RWPE1 (cell line): ENCODE results near the gene PMS2.
"Not testable (repeated sequence)": the region's sequence is repeated elsewhere in the genome, so short reads cannot be mapped to it uniquely, and the experiment has no call there.

Experiments
- CTCF ChIA-PET: fragments of 350-600 bp; sonication (Branson Sonifier 250); formaldehyde crosslinking; extraction: SDS; loops from one replicate; lab custom pipeline; 2021; lab: Yijun Ruan, JAX
- POLR2A ChIA-PET: fragments of 400-600 bp; formaldehyde crosslinking; extraction: SDS; loops from one replicate; lab custom pipeline; 2020; ENCODE audit warnings: antibody characterized with exemption; ENCODE audit not compliant: low non-redundant PET; lab: Yijun Ruan, JAX
- DNase-seq: peaks from one replicate; pipeline ENCODE4 v3.0.0; 2012; ENCODE audit warnings: low spot score
- H3K27ac ChIP-seq: fragments of 450-650 bp; 2 replicates; pipeline ENCODE4 v1.5.1; 2017
- CTCF ChIP-seq: fragments of 450-650 bp; conservative IDR thresholded peaks from 2 replicates; pipeline ENCODE4 v1.5.1; 2017; ENCODE audit warnings: low read depth, mild to moderate bottlenecking

Gene PMS2

GRCh38 chr7:6020371-6021286, 11.8 kb upstream of the PMS2 start:
- peak overlapping the region; percentile 99 for H3K27ac ChIP-seq
- TF ChIP-seq CTCF: no peak
- ChIA-PET POLR2A (no interaction called here), CTCF (no interaction called here)
- DNase-seq: no peak

DNA sequence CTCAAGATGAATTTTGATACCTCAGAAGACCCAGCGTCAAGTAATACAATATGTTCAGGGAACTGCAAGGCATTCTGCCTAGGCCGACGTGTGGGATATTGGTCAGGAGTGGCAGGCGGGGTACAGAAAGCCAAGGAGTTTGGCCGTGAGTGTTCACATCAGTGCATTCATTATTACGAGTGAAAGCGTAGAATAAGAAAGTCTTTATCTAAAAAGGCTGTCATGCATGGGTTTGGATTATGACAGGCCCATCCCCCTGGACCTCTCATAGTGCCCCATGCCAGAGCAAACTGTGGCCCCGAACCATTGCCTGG, 7.8 kb upstream of the PMS2 start:
- ChIA-PET CTCF (no interaction called here), POLR2A (no interaction called here)
- peak overlapping the region; percentile 99 for H3K27ac ChIP-seq
- no peak for DNase-seq
- no peak for TF ChIP-seq CTCF

DNA sequence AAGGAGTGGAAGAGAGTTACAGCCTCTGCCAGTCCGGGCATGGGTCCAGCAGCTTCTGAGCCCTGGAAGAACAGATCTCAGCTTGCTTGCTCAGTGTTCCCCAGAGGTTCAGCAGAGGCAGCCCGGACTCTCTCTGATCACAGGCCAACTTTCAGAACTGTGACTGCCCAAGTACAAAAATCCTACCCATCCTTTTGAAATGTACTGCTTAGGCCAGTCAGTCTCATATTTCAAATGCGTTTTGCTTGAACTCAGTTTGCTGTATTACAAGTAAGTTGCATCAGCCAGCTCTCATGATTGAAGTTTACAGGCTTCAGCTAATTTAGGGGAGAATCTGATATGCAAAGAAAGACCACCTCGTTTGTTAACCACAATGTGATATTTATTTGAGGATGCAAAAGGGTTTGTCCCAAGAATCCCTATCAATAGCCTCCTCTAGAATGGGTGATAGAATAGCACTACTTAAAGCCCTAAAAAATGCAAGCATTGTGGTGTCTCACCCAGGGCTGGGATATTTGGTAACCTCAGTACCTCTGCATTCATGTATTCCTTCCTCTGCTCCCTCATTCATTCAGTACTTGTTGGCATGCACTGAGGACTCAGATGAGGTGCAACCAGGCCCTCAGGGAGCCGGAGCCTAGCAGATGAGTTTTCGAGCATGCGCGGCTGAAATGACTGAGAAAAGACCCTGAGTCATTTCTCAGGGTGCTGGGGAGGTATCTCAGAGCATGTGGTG, 7.2 kb upstream of the PMS2 start:
- TF ChIP-seq CTCF: no peak
- peak; percentile 20 for DNase-seq
- POLR2A ChIA-PET: no interaction called here
- peak overlapping the region; percentile 99 for H3K27ac ChIP-seq
- CTCF ChIA-PET: no interaction called here

DNA sequence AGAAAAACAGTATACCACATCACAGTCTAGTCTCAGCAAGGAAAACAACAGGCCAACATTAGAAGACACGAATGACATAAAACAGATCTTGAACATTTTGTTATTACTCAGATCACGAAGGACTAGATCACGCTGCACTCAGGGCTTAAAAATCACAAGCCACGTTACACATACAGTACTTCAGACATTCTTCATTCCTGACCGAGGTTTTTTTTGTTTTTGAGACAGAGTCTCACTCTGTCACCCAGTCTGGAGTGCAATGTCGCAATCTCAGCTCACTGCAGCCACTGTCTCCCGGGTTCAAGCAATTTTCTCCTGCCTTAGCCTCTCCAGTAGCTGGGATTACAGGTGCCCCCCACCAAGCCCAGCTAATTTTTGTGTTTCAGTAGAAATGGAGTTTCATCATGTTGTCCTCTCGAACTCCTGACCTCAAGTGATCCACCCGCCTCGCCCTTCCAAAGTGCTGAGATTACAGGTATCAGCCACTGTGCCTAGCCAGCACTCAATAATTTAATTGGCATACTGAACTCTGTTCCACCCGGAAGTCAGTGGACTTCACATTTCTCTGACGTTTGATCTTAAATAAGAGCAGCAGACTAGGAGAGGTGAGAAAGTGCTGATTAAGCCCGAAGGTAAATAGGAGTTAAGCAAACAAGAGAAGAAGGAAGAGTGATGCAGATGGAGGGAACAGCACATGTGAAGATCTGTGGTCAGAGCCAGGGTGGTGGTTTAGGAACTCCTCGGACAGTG, 3.7 kb upstream of the PMS2 start:
- TF ChIP-seq CTCF: no peak
- peak overlapping the region; percentile 99 for H3K27ac ChIP-seq
- POLR2A ChIA-PET: no interaction called here
- CTCF ChIA-PET: interaction anchor here (0.6 kb wide), 2 partner anchors 18 to 68 kb away, joined by 3 to 4 read pairs; no protein-coding TSS in a partner anchor
- no peak for DNase-seq

DNA sequence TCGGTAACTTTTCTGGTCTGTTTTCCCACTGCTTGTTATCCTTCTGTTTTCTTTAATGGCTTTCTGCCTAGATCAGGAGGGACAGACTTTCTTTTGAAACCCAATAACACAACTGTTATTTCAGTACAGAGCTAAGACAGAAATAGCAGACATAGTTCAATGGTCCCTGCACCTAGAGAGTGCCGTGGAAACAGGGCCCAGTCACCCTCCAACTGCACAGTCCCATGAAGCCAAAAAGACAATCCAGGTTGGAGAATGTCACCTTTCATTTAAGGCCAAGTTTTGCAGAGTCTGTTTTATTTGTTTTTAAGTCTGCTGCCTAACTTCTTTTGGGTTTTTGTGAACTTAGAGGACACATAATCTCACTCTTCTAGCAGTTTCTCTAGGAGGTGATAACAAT, 2.7 kb upstream of the PMS2 start:
- ChIA-PET POLR2A (no interaction called here), CTCF (interaction anchor here (0.6 kb wide), 1 partner anchor 69 kb away, joined by 3 read pairs; no protein-coding TSS in a partner anchor)
- no peak for TF ChIP-seq CTCF
- DNase-seq: no peak
- H3K27ac ChIP-seq: peak overlapping the region; percentile 99; the same call in 1 of the 2 replicates

- DNase-seq, POLR2A ChIA-PET, CTCF ChIA-PET: not testable (repeated sequence)
- peak overlapping the region; percentile 92 for H3K27ac ChIP-seq
Measured at GRCh38 chr7:6010370-6010769, 1.5 kb upstream of the PMS2 start.

GRCh38 chr7:6007835-6008590, 836 bp downstream of the PMS2 start:
- CTCF ChIA-PET: interaction anchor here (1.7 kb wide), 1 partner anchor 11 kb away, joined by 6 read pairs; no protein-coding TSS in a partner anchor
- POLR2A ChIA-PET, DNase-seq: not testable (repeated sequence)
- peak overlapping the region; percentile 92 for H3K27ac ChIP-seq
